Activated T-cell treated with anti-CD3 and anti-CD28 coated beads, Interleukin-2, amount 50 U/mL, for 1 hour (primary cell): Measurements from ENCODE around the gene EPC1.
"Not testable (repeated sequence)": the region's sequence is repeated elsewhere in the genome, so short reads cannot be mapped to it uniquely, and the experiment has no call there.

ENCODE experiments used
- DNase-seq: peaks from one replicate; pipeline ENCODE4 v3.0.0-alpha.2; 2020

The EPC1 gene

GRCh38 chr10:32225976-32226375 is 121.0 kb downstream of the EPC1 start:
- DNase-seq: no peak

- DNase-seq: not testable (repeated sequence)
Observed at GRCh38 chr10:32222376-32222775, 124.6 kb downstream of the EPC1 start.

GRCh38 chr10:32219156-32219555 is 127.8 kb downstream of the EPC1 start:
- not testable (repeated sequence) for DNase-seq

GRCh38 chr10:32218206-32219044 is 128.5 kb downstream of the EPC1 start:
- DNase-seq: not testable (repeated sequence)
